ENCODE data around the gene CHERP. TPM values are rescaled to one million over a fixed set of nuclear protein-coding genes. Genes with fewer than 3 reads are reported as not detected.

The CHERP gene, protein sequence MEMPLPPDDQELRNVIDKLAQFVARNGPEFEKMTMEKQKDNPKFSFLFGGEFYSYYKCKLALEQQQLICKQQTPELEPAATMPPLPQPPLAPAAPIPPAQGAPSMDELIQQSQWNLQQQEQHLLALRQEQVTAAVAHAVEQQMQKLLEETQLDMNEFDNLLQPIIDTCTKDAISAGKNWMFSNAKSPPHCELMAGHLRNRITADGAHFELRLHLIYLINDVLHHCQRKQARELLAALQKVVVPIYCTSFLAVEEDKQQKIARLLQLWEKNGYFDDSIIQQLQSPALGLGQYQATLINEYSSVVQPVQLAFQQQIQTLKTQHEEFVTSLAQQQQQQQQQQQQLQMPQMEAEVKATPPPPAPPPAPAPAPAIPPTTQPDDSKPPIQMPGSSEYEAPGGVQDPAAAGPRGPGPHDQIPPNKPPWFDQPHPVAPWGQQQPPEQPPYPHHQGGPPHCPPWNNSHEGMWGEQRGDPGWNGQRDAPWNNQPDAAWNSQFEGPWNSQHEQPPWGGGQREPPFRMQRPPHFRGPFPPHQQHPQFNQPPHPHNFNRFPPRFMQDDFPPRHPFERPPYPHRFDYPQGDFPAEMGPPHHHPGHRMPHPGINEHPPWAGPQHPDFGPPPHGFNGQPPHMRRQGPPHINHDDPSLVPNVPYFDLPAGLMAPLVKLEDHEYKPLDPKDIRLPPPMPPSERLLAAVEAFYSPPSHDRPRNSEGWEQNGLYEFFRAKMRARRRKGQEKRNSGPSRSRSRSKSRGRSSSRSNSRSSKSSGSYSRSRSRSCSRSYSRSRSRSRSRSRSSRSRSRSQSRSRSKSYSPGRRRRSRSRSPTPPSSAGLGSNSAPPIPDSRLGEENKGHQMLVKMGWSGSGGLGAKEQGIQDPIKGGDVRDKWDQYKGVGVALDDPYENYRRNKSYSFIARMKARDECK
- polyA plus RNA-seq (ENCODE audit: insufficient read length in 3 of 3), result 10 to 100 TPM; 28.9 to 30.1 (median 29.4) TPM

DNA sequence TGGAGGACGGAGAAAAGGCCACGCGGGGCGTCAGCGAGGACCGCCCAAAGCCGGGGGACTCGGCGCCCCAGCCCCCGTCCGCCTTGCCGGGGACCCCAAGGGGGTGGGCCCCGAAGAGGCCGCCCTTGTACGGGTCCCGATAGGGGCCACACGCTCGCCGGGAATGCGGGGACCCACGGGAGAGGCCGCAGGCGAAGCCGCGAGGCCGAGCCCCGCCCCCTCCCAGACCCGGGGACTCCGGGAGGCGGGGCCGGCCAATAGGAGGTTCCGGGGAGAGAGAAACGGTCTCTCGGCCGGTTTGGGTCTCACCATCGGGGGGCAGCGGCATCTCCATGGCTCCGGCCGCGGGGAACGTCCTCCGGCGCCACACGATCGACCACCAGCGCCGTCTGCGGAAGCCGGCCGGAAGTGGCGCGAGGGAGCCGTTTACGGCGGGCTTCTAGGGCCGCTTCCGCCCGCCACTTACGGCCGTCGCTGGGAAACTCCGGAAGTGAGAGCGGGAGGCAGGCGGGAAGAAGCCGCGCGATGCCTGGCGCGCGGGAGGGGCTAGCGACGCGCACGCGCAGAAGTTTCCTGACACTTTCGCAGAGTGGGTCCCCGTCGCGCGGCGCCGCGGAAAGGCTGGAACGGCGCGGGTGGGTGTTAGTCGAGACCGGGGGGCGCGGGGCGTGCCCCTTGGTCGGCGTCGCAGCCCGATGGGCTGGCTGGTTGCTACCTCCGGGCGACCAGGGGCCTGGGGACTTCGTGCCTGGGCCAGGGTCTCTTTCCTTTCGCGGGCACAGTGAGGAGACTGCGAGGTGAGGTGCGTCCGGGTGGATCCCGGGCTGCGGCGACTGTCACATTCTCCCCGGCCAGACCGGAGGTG lies at the start of gene CHERP:
Gene CHERP (minus strand): TSS at position 393 of the 865 bp plus-strand sequence. CDS start 59 bp downstream, at position 334.
- DNase-seq (ENCODE audit: low read depth in 3 of 3, low spot score in 2 of 3), result peak; percentile 77 to 89 (median 85)

DNA sequence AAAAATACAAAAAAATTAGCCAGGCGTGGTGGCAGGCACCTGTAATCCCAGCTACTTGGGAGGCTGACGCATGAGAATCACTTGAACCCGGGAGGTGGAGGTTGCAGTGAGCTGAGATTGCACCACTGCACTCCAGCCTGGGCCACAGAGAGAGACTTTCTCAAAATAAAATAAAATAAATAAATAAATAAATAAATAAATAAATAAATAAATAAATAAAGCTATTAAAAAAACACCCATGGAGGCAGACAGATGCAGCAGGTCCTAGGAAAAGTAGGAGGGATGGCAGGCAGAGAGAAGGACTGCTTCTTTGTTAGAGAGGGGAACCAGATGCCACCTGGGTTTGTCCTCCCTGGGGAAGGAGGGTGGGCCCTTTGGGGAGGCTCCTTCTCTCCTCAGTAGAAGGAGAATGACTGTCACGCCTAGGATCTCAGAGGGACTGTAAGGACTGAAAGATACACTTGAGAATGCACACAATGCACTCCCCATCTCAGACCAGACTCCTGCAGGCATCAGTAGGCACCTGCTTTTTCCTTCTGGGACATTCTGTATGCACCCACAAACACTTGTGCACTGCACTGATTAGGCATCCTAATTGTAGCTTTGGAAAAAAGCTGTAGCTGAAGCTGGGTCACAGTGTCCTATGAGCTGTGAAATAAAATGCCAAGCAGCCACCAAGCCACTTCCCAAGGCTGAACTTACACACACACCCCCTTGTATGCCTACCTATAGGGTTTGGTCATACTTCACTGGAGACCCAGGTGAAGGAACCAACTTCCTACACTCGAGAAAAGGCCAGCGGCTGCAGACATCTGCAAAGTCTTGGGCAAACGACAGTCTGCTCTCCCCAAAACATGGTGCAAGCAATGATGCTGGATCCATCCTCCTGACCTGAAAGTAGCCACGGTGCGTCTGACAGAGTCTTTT lies 48.9 kb upstream of the CHERP start:
- no peak for DNase-seq (ENCODE audit: low read depth in 3 of 3, low spot score in 2 of 3)

DNA sequence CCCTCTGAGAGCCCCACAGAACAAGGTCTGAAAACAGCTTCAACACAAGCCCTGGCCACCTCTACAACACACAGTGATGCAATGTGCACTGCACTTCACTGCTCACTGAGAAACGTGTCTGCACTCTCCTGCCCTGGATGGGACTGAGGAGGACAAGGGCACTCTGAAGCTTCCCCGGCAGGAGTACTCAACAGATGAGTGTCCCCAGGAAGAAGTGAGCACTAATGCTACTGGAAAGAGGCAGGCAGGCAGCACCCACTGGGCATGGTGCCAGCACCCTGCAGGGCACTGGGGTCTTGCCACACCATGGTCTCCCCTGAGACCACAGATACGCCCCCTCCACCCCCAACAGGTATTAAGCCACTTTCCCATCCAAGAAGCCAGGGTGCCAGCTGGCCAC lies 47.7 kb upstream of the CHERP start:
- DNase-seq (ENCODE audit: low read depth in 3 of 3, low spot score in 2 of 3), result no peak

DNA sequence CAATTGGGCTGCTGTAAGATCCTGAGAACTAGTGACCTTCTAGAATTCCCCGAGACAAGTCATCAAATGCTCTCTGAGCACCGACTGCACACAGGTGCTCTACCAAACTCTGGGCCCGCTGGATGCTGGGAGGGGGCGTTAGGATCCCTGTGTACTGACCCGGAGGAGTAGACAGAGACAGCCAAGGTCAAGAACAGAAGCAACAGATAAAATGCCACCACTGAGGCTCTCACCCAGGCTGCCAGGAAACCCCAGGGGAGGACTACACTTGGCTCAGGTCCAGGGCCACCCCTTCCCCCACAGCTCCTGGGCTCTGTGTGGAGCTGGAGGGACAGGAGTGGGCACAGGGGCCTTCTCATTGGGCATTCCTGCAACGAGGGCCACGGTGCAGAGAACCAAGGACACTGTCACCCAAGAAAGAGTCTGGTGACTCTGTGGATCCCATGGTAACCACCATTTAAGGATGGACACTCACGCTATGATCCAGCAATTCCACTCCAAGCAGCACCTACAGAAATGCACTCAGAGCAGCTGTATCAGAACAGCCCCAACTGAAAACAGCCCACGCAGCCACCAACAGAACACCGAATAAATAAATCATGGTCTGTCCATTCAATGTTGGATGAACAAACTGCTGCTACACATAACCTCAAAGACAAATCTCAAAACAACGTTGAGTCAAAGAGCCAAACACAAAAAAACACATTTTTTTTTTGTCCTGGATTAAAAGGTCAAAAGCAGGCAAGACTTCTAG lies 46.8 kb upstream of the CHERP start:
- DNase-seq (ENCODE audit: low read depth in 3 of 3, low spot score in 2 of 3), result no peak

DNA sequence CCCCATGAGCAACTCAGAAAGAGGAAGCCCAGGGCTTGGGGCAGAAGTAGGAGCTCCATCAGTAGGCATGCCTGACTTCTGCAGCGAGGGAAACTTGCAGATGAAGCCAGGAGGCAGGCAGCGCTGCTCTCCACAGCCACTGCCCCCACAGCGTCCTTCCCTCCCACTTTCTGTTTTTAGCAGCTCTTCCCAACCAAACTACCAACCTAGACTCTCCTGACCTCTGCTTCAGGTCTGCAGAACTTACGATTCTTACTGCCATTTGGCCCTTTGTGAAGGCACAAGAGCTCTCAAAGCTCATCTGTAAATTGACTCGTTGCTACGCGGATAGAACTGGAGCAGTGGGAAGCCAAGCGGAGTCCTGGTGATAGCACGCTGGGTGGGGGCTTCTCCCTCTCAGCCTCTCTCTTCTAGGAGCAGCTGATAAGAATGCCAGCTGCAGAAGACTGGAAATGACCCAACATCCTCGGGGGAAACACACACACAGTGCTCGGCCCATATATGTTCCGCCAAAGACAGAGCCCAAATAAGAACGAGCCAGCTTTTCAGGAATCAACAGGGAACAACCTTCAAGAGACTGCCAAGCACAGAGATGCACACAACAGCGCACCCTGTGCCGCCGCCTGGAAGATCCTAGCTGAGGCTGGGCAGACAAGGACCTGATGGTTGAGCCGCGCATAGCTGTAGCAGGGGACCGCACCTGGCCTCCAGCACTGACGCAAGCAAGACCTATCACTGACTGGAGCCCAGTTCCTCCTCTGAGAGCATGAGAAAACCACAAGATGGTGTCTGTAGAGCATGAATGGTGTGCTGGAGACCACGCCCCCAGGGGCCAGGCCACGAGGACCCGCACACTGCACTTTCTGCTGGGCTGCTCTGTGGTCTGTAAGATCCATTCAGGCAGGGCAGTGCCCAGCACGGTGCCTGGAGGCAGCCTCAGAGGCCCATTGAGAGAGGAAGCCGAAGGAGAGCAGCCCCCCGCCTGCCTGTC lies 45.9 kb upstream of the CHERP start:
- no peak for DNase-seq (ENCODE audit: low read depth in 3 of 3, low spot score in 2 of 3)

DNA sequence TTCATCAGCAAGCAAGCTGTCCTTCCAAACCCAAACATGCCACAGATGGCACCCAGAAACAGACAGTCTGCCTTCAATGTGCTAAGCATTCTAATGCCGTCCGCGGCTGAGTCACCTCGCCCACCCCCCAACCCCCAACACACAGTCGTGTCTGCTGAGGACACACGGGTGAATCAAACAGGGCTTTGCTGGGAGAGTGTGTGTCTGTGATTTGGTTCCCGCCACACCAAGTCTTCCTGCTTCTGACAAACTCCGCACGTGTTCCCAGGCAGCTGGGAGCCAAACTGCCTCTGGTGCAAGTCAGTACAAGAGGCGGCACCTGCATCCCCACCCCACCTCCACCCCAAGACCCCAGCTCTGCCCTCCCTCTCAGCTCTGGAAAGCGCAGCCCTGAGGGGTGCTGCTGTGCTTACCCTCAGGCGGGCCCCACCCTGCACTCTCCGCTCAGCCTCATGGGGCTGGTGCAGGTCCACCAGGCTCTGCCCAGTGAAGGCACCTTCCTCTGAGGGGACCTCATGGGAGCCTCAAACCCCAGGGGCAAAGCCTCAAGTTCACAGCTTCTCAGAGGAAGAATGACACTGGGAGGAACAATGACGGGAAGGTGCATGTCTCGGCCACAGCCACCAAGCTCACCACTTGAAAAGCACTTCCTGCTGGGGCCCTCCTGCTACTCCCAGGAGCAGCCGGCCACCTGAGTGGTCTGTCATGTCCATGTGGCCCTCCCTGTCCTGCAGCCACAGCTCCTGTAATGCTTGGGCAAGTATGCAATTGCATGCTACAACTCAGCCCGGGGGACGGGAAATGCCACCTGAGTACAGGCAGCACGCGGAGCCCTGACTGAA lies 45.0 kb upstream of the CHERP start:
- no peak for DNase-seq (ENCODE audit: low read depth in 3 of 3, low spot score in 2 of 3)

DNA sequence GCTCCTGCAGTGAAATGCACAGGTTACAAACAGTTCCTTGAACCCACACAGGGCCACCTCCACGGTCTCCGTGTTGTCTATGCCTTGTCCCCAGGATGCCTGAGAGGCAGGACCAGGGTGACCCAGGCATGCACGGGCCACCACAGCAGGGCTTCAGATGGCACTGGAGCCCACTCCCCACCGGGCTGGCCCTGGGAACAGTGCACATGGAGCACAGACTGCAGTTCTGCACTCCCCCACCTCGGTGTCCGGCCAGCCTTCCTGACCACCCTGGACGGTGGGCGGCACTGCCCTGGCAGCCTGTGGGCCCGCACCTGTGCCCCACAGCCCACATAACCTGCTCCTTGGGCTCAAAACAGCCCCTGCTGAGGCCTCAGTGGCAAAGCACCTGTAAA lies 44.2 kb upstream of the CHERP start:
- DNase-seq (ENCODE audit: low read depth in 3 of 3, low spot score in 2 of 3), result no peak

DNA sequence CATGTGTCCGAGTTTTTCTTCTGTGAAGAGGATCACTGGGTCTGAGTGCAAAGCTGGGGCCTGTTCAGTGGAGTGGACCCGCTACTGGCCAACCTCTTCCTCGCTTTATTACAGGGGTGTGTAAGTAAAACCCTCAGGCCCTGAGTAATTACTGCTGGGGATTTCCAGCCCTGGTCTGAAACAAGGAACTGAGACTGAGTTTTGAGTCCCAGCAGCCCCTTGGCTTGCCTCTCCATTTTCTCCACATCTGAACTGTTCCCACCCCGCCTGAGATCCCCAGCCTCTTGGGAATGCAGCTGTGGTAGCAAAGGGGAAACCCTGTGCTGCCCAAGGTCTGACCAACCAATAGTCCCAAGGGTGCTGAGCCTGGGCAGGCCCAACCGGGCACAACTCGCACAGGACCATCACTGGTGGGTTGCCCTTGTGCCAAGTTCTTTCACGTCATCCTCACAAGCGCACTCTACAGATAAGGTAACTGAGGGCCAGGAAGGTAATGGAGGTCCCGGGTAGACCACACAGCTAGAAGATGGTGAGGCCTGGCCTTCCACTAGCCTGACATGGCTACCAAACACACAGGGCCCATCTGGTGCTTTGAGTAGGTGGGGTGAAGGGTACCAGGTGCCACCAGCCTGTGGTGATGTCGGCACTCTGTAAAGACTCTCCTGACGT lies 43.7 kb upstream of the CHERP start:
- no peak for DNase-seq (ENCODE audit: low read depth in 3 of 3, low spot score in 2 of 3)

DNA sequence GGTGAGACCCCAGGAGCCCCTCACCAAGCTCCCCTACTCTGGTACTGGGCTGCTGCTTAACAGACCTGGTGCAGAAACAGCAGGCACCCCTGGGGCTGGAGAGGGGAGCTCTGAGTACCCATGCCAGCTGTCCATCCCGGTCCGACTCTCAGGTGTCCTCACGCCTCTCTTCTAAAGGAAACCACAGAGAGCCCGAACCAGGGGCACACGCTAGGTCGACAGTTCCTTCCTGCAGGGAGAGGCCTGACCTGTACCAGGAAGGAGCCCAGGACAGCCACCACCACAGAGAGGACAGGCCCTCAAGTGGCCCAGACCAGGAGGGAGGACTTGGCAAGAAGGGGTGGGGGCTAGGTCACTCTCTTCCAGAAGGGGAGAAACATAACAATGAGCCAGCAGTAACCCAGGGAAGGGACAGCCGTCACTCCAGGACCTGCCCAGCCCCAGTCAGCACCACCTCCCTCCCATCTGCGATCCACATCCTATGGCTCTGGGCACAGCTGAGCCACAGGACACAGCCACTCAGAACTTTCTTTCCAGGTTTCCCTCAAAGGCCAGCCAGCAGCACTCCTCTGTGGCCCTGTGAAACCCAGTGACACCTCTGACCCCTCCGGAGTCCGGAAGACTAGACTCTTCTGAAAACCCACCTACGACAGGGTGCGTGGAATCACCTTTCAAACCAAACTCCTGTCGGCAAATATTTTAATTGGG lies 43.0 kb upstream of the CHERP start:
- no peak for DNase-seq (ENCODE audit: low read depth in 3 of 3, low spot score in 2 of 3)

DNA sequence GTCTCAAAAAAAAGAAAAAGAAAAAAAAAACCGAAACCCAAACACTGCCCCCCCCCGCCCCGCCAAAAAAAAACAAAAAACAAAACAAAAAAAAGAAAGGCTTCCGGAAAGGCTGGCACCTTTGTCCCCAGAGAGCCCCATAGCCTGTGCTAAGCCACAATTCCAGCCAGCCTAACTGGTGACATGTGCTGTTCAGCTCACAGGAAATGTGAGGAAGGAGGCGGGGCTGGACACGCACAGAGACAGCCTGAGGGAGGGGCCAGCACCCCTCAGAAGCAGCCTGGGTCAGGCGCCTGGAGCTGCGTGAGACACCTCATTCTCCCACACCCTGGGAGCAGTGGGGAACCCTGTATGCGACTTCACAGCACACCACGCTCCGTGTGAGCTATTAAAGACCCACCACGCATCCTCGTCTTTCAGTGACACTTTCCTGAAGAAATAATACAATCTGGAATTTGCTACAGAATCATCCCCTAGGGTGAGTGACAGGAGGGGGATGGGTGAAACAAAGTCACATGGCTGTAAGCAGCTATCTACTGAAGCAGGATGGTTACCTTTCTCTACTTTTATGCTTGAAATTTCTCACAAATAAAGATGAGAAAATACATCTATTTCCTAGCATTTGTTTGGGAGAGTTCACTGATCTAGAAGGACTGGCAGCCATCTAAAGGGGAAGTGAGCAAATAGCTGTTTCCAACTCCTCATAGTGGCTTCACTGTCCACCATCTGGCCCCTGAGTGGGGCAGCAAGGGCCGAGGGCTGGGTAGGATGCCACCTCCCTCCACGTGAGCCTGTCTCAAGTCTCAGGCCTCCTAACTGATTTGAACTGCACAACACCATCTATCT lies 42.2 kb upstream of the CHERP start:
- peak in 2 of 3 donors; percentile 37 to 67 for DNase-seq (ENCODE audit: low read depth in 3 of 3, low spot score in 2 of 3)

DNA sequence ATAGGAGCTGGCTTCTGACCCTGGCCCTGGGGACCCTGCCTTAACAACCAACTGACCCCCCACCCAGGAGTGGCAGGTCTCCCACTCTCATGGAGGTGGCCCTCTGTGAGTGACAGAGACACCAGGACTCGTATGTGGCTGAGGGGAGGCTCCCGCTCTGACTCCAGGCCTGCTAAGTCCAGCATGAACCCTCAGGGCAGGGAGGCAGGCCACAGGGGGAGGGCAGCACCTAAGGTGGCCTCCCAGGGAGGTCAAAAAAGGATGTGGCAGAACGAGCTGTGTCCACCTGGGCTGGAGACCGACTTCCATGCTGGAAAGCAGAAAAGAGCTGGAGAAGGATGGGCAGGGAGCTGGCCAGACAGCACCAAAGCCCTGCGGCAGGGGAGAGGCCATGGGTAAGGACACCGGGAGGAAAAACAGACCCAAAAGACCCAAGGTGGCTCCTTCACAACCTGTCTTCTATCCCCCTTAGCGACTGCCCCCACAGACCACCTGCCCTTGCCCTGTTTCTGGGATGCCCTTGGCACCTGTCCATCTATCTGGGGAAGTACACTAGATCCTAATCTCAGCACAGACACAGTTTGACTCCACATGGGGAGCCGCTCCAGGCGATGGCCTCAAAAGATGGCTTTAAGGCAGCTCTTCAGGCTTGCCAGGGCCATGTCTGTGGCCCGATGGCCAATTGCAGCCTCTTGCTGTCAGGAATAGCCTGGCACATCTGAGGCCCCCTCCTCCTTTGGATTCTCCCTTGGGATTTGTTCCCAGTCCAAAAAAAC lies 40.4 kb upstream of the CHERP start:
- DNase-seq (ENCODE audit: low read depth in 3 of 3, low spot score in 2 of 3), result no peak

DNA sequence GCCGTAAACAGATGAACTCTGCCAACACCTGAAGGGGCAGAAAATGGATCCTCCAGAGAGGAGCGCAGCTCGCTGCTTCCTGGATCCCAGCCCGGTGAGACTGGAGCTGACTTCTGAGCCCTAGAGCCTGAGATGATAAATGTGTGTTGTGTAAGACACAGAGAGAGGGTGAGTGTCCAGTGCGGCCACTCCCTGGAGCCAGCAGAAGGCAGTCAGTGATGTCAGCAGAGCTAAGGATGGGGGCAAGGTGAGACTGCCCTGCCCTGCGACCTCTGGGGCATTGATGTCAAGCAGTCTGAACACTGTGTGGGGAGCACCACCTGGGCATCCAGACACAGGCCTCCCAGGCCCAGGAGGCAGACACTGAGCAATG lies 39.7 kb upstream of the CHERP start:
- DNase-seq (ENCODE audit: low read depth in 3 of 3, low spot score in 2 of 3), result no peak

DNA sequence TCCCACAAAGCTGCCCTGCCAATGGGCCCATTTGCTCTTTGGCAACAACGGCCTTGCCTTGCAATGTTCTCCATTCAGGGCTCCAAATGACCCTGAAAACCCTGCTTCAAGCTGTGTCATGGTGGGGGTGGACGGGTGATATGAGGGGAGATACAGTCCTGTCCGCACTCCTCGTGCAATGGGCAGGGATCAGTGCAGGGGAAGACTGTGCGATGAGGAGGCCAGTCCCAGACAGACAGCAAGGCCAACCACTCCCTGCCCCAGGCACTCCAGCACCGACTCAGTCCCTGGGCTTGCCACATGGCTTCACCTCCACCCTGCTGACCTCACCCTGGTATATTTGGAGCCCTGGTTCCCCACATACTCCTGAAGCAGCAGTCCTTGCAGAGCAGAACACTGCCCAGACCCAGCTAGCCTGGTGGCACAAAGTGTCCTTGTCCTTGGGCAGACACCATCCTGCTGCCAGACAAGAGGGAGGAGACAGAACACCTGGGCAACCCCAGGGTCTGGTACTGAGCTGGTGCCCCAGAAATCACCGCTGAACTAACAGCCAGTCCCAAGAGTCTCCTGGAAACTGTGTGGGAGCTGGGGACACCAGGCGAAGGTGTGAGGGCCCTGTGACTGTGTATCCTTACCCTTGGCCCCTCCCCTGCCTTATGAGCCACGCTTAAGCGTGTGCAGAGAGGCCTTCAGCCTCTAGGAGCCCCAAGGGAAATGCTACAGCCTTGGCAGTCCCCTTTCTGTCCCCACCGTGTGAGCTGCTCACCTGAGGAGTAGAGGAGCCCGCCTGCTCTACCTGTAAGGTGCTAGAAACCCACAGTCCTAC lies 39.1 kb upstream of the CHERP start:
- no peak for DNase-seq (ENCODE audit: low read depth in 3 of 3, low spot score in 2 of 3)

Data from right renal cortex interstitium (tissue), 3 donors.